Ammon's horn (tissue), 1 donor: ENCODE data around the gene TSHR.
A peak's percentile ranks its signal among the peaks of the same experiment; 100 is the strongest.
"Not testable (repeated sequence)": the region's sequence is repeated elsewhere in the genome, so short reads cannot be mapped to it uniquely, and the experiment has no call there.

ENCODE experiments used
- DNase-seq: peaks from one replicate; pipeline ENCODE4 v3.0.0-alpha.2; 2016; ENCODE audit warnings: low spot score

The TSHR gene

GRCh38 chr14:80996049-80996901 is 40.9 kb downstream of the TSHR start:
- peak; percentile 89 for DNase-seq

- DNase-seq: no peak
Measured at GRCh38 chr14:81001447-81001846, 46.0 kb downstream of the TSHR start.

- DNase-seq: no peak
Measured at GRCh38 chr14:81004575-81004974, 49.2 kb downstream of the TSHR start.

- no peak for DNase-seq
Measured at GRCh38 chr14:81005540-81006228, 50.3 kb downstream of the TSHR start.

GRCh38 chr14:81006266-81006665 is 50.8 kb downstream of the TSHR start:
- DNase-seq: no peak

- DNase-seq: no peak
Measured at GRCh38 chr14:81007131-81007530, 51.7 kb downstream of the TSHR start.

GRCh38 chr14:81009346-81009745 is 53.9 kb downstream of the TSHR start:
- no peak for DNase-seq

- DNase-seq: no peak
Measured at GRCh38 chr14:81018251-81018650, 62.8 kb downstream of the TSHR start.

- DNase-seq: no peak
Measured at GRCh38 chr14:81018684-81019083, 63.3 kb downstream of the TSHR start.

GRCh38 chr14:81019113-81019512 is 63.7 kb downstream of the TSHR start:
- DNase-seq: not testable (repeated sequence)

- DNase-seq: no peak
Measured at GRCh38 chr14:81023095-81023710, 67.8 kb downstream of the TSHR start.

GRCh38 chr14:81028461-81028860 is 73.0 kb downstream of the TSHR start:
- no peak for DNase-seq

- no peak for DNase-seq
Measured at GRCh38 chr14:81031488-81031887, 76.1 kb downstream of the TSHR start.

- peak; percentile 41 for DNase-seq
Measured at GRCh38 chr14:81033698-81034240, 78.3 kb downstream of the TSHR start.

- no peak for DNase-seq
Measured at GRCh38 chr14:81042438-81042837, 87.0 kb downstream of the TSHR start.

- no peak for DNase-seq
Measured at GRCh38 chr14:81051547-81051946, 96.1 kb downstream of the TSHR start.

GRCh38 chr14:81054057-81054456 is 98.6 kb downstream of the TSHR start:
- not testable (repeated sequence) for DNase-seq

GRCh38 chr14:81055971-81056370 is 100.5 kb downstream of the TSHR start:
- DNase-seq: no peak

- DNase-seq: no peak
Measured at GRCh38 chr14:81062380-81062779, 107.0 kb downstream of the TSHR start.

- peak; percentile 8 for DNase-seq
Measured at GRCh38 chr14:81062816-81063215, 107.4 kb downstream of the TSHR start.

- no peak for DNase-seq
Measured at GRCh38 chr14:81066672-81067071, 111.3 kb downstream of the TSHR start.

GRCh38 chr14:81067156-81067555 is 111.7 kb downstream of the TSHR start:
- no peak for DNase-seq
